Stomach smooth muscle (tissue), 2 donors: Measurements from ENCODE around the gene MTA1.

ENCODE experiments used
- H3K27ac ChIP-seq: one replicate; pipeline ENCODE4 v1.7.0; 2013; ENCODE audit warnings: mild to moderate bottlenecking, low read length, inconsistent platforms
- H3K27me3 ChIP-seq, 2 donors: one replicate each; pipeline ENCODE4 v1.7.0; 2013; ENCODE audit warnings: low read length in 2 of 2; ENCODE audit not compliant: insufficient read depth in 2 of 2, control insufficient read depth in 1 of 2
- H3K36me3 ChIP-seq, 2 donors: one replicate each; pipeline ENCODE4 v1.7.0; 2013; ENCODE audit warnings: low read length in 2 of 2; ENCODE audit not compliant: control insufficient read depth in 2 of 2, insufficient read depth in 2 of 2
- H3K4me1 ChIP-seq: one replicate; pipeline ENCODE4 v1.7.0; 2013; ENCODE audit warnings: low read length; ENCODE audit not compliant: control insufficient read depth, insufficient read depth
- H3K4me3 ChIP-seq, 2 donors: one replicate each; pipeline ENCODE4 v1.7.0; 2013; ENCODE audit warnings: low read length in 2 of 2
- H3K9ac ChIP-seq, 2 donors: one replicate each; pipeline ENCODE4 v1.7.0; 2013; ENCODE audit warnings: low read length in 2 of 2, mild to moderate bottlenecking in 1 of 2
- H3K9me3 ChIP-seq, 2 donors: one replicate each; pipeline ENCODE4 v1.7.0; 2013; ENCODE audit warnings: low read length in 2 of 2; ENCODE audit not compliant: control insufficient read depth in 2 of 2
- donor health status: healthy.
- donor health status: Pancreatic carcinoma.

MTA1 gene

DNA sequence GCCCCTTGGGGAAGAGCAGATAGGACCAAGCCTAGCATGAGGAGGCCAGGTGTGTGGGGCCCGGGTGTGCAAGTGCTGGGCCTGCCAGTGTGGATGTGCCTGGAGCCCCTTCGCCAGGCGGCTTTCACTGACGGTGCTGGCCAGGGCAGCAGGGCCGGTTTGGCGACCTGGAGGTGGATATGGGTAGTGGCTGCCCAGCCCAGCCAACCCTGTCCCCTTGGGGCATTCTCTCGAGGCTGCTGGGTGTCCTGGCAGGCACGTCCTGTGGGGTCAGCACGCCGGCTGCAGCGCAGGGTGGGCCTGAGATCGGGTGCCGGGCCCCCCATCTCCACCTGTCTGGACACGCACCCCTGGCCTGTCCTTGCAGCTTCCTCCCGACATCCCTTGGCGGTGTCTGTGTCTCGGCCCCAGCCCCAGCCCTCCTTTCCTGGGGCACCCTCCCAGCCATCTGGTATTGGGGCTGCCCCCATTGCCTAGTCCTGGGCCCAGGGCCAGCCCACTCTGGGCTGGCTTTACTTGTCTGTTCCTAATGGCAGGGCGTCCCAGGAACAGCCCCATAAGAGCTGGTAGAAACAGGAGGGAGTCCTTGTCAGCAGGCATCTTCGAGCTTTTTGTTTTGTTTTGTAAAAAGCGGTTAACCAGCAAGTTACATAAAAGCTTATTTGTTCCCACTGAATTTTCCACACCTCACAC lies 47.8 kb downstream of the MTA1 start:
- no peaks in the 10 kb centered on the region for H3K27me3 ChIP-seq
- peaks cover 12 to 18% of the 10 kb centered on the region in 2 donors for H3K36me3 ChIP-seq
- peaks cover 30% of the 10 kb centered on the region for H3K4me1 ChIP-seq
- no peak overlapping the region for H3K4me3 ChIP-seq
- no peak overlapping the region for H3K9ac ChIP-seq
- no peaks in the 10 kb centered on the region for H3K9me3 ChIP-seq
- H3K27ac ChIP-seq, result no peak overlapping the region

GRCh38 chr14:105467942-105468471 lies 48.4 kb downstream of the MTA1 start:
- Histone ChIP-seq H3K4me3 (no peak overlapping the region), H3K9ac (no peak overlapping the region), H3K27ac (no peak overlapping the region), H3K27me3 (no peaks in the 10 kb centered on the region), H3K4me1 (peaks cover 36% of the 10 kb centered on the region), H3K36me3 (peaks cover 12 to 16% of the 10 kb centered on the region in 2 donors), H3K9me3 (no peaks in the 10 kb centered on the region)

- Histone ChIP-seq H3K4me3 (no peak overlapping the region), H3K4me1 (peaks cover 42% of the 10 kb centered on the region), H3K9me3 (no peaks in the 10 kb centered on the region), H3K9ac (no peak overlapping the region), H3K27ac (no peak overlapping the region), H3K27me3 (no peaks in the 10 kb centered on the region), H3K36me3 (peaks cover 12% of the 10 kb centered on the region in 2 donors)
Measured at GRCh38 chr14:105468621-105469241, 49.1 kb downstream of the MTA1 start.

DNA sequence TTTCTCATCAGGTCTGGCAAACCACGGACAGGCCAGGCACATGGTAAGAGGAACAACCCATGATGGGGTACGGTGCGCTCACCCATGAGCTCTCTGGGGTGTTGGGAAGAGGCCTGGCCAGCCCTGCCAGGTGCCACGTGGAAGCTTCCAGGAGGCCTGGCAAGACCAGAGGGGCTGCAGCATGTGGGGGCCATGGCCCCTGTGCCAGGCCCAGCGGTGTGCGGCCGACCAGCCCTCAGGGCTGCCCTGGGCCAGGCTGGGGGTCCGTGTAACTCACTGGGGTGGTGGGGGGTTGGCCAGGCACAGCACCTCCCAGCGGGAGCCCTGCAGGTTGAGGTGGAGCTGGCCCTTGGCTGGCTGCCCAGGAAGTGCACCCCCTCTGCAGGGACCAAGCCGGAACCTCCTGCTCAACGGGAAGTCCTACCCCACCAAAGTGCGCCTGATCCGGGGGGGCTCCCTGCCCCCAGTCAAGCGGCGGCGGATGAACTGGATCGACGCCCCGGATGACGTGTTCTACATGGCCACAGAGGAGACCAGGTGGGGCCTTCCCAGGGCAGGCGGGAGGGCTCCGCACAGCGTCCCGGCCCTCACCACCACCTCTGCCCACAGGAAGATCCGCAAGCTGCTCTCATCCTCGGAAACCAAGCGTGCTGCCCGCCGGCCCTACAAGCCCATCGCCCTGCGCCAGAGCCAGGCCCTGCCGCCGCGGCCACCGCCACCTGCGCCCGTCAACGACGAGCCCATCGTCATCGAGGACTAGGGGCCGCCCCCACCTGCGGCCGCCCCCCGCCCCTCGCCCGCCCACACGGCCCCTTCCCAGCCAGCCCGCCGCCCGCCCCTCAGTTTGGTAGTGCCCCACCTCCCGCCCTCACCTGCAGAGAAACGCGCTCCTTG lies 50.1 kb downstream of the MTA1 start:
- H3K27me3 ChIP-seq, result no peaks in the 10 kb centered on the region
- H3K4me1 ChIP-seq, result peaks cover 45% of the 10 kb centered on the region
- no peak overlapping the region for H3K9ac ChIP-seq
- no peaks in the 10 kb centered on the region for H3K9me3 ChIP-seq
- no peak overlapping the region for H3K4me3 ChIP-seq
- peaks cover 7 to 9% of the 10 kb centered on the region in 2 donors for H3K36me3 ChIP-seq
- H3K27ac ChIP-seq, result no peak overlapping the region

DNA sequence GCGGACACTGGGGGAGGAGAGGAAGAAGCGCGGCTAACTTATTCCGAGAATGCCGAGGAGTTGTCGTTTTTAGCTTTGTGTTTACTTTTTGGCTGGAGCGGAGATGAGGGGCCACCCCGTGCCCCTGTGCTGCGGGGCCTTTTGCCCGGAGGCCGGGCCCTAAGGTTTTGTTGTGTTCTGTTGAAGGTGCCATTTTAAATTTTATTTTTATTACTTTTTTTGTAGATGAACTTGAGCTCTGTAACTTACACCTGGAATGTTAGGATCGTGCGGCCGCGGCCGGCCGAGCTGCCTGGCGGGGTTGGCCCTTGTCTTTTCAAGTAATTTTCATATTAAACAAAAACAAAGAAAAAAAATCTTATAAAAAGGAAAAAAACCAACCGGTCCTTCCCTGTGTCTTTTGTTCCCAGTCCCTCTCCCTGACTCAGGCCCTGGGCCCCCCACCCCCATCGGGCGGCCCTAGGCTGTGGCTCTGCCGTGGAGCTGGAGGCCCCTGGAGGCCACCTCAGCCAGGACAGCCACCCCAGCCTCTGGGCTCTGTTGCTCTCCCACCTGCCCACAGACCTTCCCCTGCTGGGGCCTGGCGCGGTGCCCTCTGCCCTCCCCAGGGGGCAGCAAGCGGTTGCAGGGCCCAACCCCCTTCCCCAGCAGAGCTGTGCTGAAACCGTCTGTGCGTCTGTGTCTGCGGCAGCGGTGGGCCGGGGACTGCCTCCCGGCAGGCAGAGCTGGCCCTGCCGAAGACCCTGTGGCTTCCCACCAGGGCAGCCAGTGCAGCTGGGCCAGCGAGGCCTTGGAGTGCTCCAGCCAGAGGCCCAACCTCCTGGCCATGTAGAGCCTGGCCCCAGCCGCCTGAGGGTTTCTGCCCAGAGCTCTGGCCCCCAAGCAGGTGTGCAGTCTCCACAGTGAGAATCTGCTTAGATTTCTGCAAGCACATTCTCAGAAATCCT lies 51.0 kb downstream of the MTA1 start:
- no peaks in the 10 kb centered on the region for H3K9me3 ChIP-seq
- peaks cover 0 to 3% of the 10 kb centered on the region in 2 donors for H3K27me3 ChIP-seq
- H3K4me1 ChIP-seq, result peaks cover 53% of the 10 kb centered on the region
- no peak overlapping the region for H3K27ac ChIP-seq
- H3K4me3 ChIP-seq, result no peak overlapping the region
- no peak overlapping the region for H3K9ac ChIP-seq
- peaks cover 3 to 4% of the 10 kb centered on the region in 2 donors for H3K36me3 ChIP-seq

- Histone ChIP-seq H3K4me3 (no peak overlapping the region), H3K36me3 (peaks cover 3% of the 10 kb centered on the region in 2 donors), H3K9me3 (no peaks in the 10 kb centered on the region), H3K27ac (peak overlapping the region; percentile 41), H3K9ac (no peak overlapping the region), H3K27me3 (peaks cover 0 to 3% of the 10 kb centered on the region in 2 donors), H3K4me1 (peaks cover 60% of the 10 kb centered on the region)
Measured at GRCh38 chr14:105471297-105471821, 51.7 kb downstream of the MTA1 start.

DNA sequence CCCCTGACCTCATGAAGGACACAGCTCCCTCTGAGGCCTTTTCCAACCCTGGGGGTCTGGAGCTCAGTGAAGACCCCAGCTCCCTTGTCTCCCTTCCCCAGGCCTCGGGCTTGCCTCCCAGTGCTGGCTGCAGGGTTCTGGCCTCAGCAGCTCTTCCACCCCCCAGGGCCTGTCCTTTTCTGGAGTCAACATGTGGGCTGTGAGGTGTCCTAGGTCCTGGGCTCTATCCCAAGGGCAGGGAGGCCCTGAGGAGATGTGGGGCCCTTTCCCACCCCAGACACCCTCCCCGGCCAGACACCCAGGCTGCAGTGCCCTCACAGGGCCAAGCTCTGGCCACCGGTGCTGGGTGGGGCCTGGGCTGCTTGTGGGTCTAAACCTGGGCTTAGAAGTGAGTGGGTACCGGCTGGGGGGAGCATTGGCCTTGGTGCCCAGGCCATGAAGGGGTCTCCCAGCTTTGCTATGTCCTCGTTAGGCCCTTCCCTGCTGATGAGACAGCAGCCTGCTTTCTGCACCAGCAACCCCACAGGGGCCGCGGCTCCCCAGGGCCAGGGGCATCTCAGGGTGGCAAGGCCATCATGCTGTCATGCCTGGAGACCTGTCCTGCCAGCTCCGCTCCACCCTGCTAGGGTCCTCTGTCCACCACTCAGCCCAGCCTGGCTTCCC lies 52.3 kb downstream of the MTA1 start:
- Histone ChIP-seq H3K4me1 (peaks cover 66% of the 10 kb centered on the region), H3K4me3 (no peak overlapping the region), H3K9ac (no peak overlapping the region), H3K27me3 (peaks cover 0 to 3% of the 10 kb centered on the region in 2 donors), H3K9me3 (no peaks in the 10 kb centered on the region), H3K27ac (peak overlapping the region; percentile 41), H3K36me3 (peaks cover 3% of the 10 kb centered on the region in 2 donors)

- Histone ChIP-seq H3K27ac (peak overlapping the region; percentile 41), H3K9me3 (no peaks in the 10 kb centered on the region), H3K36me3 (peaks cover 3% of the 10 kb centered on the region in 2 donors), H3K9ac (no peak overlapping the region), H3K4me3 (no peak overlapping the region), H3K4me1 (peaks cover 71% of the 10 kb centered on the region), H3K27me3 (peaks cover 0 to 3% of the 10 kb centered on the region in 2 donors)
Measured at GRCh38 chr14:105472486-105472991, 52.9 kb downstream of the MTA1 start.

DNA sequence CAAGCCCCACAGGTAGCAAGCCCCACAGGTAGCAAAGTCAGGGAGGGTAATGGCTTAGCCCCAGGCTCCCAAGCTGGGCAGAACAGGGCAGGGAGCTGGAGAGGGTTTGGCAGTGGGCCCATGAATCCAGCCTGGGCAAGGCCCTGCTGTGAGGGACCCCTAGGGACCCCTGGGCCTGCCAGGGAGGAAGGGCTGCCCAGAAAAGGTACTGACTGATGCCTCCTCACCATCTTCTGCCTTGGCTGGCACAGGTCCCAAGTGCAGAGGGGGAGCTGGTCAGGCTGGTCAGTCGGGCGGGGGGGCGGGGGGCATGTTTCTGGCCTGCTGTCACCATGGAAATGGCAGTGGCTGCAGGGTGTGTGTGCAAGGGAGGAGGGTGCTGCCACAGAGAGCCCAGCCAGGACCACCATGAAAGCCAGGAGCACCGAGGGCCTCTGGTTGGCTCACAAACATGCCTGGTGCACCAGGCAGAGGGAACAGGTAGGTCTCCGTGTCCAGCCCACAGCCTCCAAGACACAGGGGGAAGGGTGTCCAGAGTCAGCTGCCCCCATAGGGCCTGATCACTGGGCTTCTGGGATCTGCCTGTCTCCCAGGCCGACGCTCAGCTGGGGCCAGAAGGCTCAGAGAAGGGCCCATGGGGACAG lies 53.5 kb downstream of the MTA1 start:
- H3K36me3 ChIP-seq, result peaks cover 0 to 3% of the 10 kb centered on the region in 2 donors

More for the DNA sequence above, 53.5 kb downstream of the MTA1 start:
- peaks cover 0 to 3% of the 10 kb centered on the region in 2 donors for H3K27me3 ChIP-seq
- peak overlapping the region; percentile 49 for H3K27ac ChIP-seq
- no peak overlapping the region for H3K9ac ChIP-seq
- peak overlapping the region; percentile 49 to 81 for H3K4me3 ChIP-seq
- H3K4me1 ChIP-seq, result peaks cover 68% of the 10 kb centered on the region
- H3K9me3 ChIP-seq, result no peaks in the 10 kb centered on the region
